SK-N-SH (cell line): ENCODE data around the gene LRP1-AS. TPM values are rescaled to one million over a fixed set of nuclear protein-coding genes. Genes with fewer than 3 reads are reported as not detected.

ENCODE experiments used
- CTCF ChIA-PET: fragments of 300-600, 350-600 bp; formaldehyde crosslinking; extraction: SDS; loops from one replicate; lab custom pipeline; 2021; lab: Yijun Ruan, JAX
- POLR2A ChIA-PET: fragments of 350-600 bp; sonication (Branson Sonifier 250); formaldehyde crosslinking; extraction: SDS; loops from one replicate; lab custom pipeline; 2020; ENCODE audit warnings: antibody characterized with exemption, inconsistent platforms; lab: Yijun Ruan, JAX
- DNase-seq: peaks from one replicate; pipeline ENCODE4 v3.0.0; 2012
- H2AFZ ChIP-seq: fragments of 200-600 bp; sonication (generic); 2 replicates; pipeline ENCODE4 v1.8.1; 2016; ENCODE audit warnings: antibody characterized with exemption, mild to moderate bottlenecking, low read depth
- H3F3A ChIP-seq: fragments of 200-600 bp; sonication (generic); replicated peaks from 2 replicates; pipeline ENCODE3; 2016; ENCODE audit warnings: antibody characterized with exemption, mild to moderate bottlenecking; ENCODE audit not compliant: insufficient read depth
- H3K27ac ChIP-seq, 2 experiments: fragments of 200-500 bp in 1 of 2; fragments of 200-600 bp in 1 of 2; sonication (Bioruptor generic) in 1 of 2; sonication (generic), shearing (Covaris generic) in 1 of 2; 2 replicates each; pipeline versions ENCODE4 v1.5.1 to v1.6.1; 2014 to 2016; ENCODE audit warnings: low read depth in 2 of 2, inconsistent platforms in 1 of 2, low read length in 1 of 2, mild to moderate bottlenecking in 1 of 2, mixed read lengths in 1 of 2
- H3K27me3 ChIP-seq: fragments of 200-600 bp; sonication (generic), shearing (Covaris generic); 2 replicates; pipeline ENCODE4 v1.6.1; 2016; ENCODE audit warnings: mixed run types; ENCODE audit not compliant: insufficient read depth
- H3K36me3 ChIP-seq, 2 experiments: fragments of 200-500 bp in 1 of 2; fragments of 200-600 bp in 1 of 2; sonication (Bioruptor generic) in 1 of 2; sonication (generic) in 1 of 2; replicated peaks in 1 of 2; 2 replicates each; pipeline versions ENCODE3 to v1.5.1; 2014 to 2016; ENCODE audit warnings: low read length in 1 of 2, mild to moderate bottlenecking in 1 of 2; ENCODE audit not compliant: insufficient read depth in 2 of 2, control insufficient read depth in 1 of 2
- H3K4me1 ChIP-seq, 2 experiments: fragments of 200-500 bp in 1 of 2; fragments of 200-600 bp in 1 of 2; sonication (Bioruptor generic) in 1 of 2; sonication (generic), shearing (Covaris generic) in 1 of 2; 2 replicates each; pipeline versions ENCODE4 v1.5.1 to v1.6.1; 2014 to 2016; ENCODE audit warnings: low read depth in 1 of 2, low read length in 1 of 2, mixed run types in 1 of 2; ENCODE audit not compliant: insufficient read depth in 2 of 2, control insufficient read depth in 1 of 2
- H3K4me2 ChIP-seq: fragments of 200-600 bp; sonication (generic), shearing (Covaris generic); 2 replicates; pipeline ENCODE4 v1.6.1; 2017; ENCODE audit warnings: mixed run types
- H3K4me3 ChIP-seq, 2 experiments: fragments of 200-500 bp in 1 of 2; fragments of 200-600 bp in 1 of 2; sonication (Bioruptor generic) in 1 of 2; sonication (generic), shearing (Covaris generic) in 1 of 2; 2 replicates each; pipeline versions ENCODE4 v1.5.1 to v1.8.1; 2014 to 2016; ENCODE audit warnings: low read depth in 2 of 2, inconsistent platforms in 1 of 2, low read length in 1 of 2, mild to moderate bottlenecking in 1 of 2, mixed read lengths in 1 of 2, moderate library complexity in 1 of 2
- H3K79me2 ChIP-seq: fragments of 200-600 bp; sonication (generic); 2 replicates; pipeline ENCODE4 v1.8.1; 2017; ENCODE audit warnings: mild to moderate bottlenecking; ENCODE audit not compliant: insufficient read depth
- H3K9ac ChIP-seq: fragments of 200-600 bp; sonication (generic); 2 replicates; pipeline ENCODE4 v1.6.1; 2017; ENCODE audit warnings: mixed run types
- H3K9me2 ChIP-seq: fragments of 200-600 bp; sonication (generic); 2 replicates; pipeline ENCODE4 v1.6.1; 2017; ENCODE audit warnings: mixed run types
- H3K9me3 ChIP-seq: fragments of 200-600 bp; sonication (generic); 2 replicates; pipeline ENCODE4 v1.6.1; 2017; ENCODE audit warnings: mixed run types, mild to moderate bottlenecking, moderate library complexity
- H4K20me1 ChIP-seq: fragments of 200-600 bp; sonication (generic); 2 replicates; pipeline ENCODE4 v1.6.1; 2017; ENCODE audit warnings: mild to moderate bottlenecking, mixed run types; ENCODE audit not compliant: insufficient read depth
- ELF1 ChIP-seq: IDR thresholded peaks from 2 replicates; pipeline ENCODE4 v1.4.0; 2012
- FOXJ3 ChIP-seq: sonication (generic); formaldehyde crosslinking; IDR thresholded peaks from 2 replicates; pipeline ENCODE4 v1.5.1; 2020; ENCODE audit warnings: mild to moderate bottlenecking, missing genetic modification reagents
- MXI1 ChIP-seq: IDR thresholded peaks from 2 replicates; pipeline ENCODE4 v1.6.1; 2012; ENCODE audit warnings: mild to moderate bottlenecking, low read depth, low read length, improper control_type of control experiment
- NFIC ChIP-seq: IDR thresholded peaks from 2 replicates; pipeline ENCODE4 v1.4.0; 2012; ENCODE audit warnings: borderline replicate concordance
- NRF1 ChIP-seq: IDR thresholded peaks from 2 replicates; pipeline ENCODE4 v1.6.1; 2012; ENCODE audit warnings: low read depth, mild to moderate bottlenecking, low read length
- RXRA ChIP-seq: IDR thresholded peaks from 2 replicates; pipeline ENCODE4 v1.4.0; 2012; ENCODE audit warnings: low read depth, mild to moderate bottlenecking, borderline replicate concordance
- TAF1 ChIP-seq: IDR thresholded peaks from 2 replicates; pipeline ENCODE4 v1.6.1; 2012; ENCODE audit warnings: low read depth, mild to moderate bottlenecking, low read length, moderate library complexity, borderline replicate concordance
- WGBS: methylation state at CpG from one replicate; pipeline ENCODE4 v1.1.6; 2017; ENCODE audit warnings: low lambda C conversion rate; 5-methylcytosine and 5-hydroxymethylcytosine counted together
- polyA plus RNA-seq, 3 experiments: library from polyadenylated mRNA; depleted of rRNA; stranded (reverse); fragments of >200 nt; gene quantifications; 2 replicates each; pipeline ENCODE4 v1.2.3, GENCODE V29; 2012
- TF ChIP-seq, protein P1 (sequence below): IDR thresholded peaks from 2 replicates; pipeline ENCODE4 v1.4.0; 2012; ENCODE audit warnings: low read depth
- TF ChIP-seq, protein P2 (sequence below): IDR thresholded peaks from 2 replicates; pipeline ENCODE4 v1.6.1; 2012; ENCODE audit warnings: mild to moderate bottlenecking, low read depth, low read length, moderate library complexity
- TF ChIP-seq, protein P3 (sequence below): IDR thresholded peaks from 2 replicates; pipeline ENCODE4; 2012

Gene LRP1-AS
- polyA plus RNA-seq, 1 of the 3 experiments (the other 2 are of a cell fraction), result not detected

DNA sequence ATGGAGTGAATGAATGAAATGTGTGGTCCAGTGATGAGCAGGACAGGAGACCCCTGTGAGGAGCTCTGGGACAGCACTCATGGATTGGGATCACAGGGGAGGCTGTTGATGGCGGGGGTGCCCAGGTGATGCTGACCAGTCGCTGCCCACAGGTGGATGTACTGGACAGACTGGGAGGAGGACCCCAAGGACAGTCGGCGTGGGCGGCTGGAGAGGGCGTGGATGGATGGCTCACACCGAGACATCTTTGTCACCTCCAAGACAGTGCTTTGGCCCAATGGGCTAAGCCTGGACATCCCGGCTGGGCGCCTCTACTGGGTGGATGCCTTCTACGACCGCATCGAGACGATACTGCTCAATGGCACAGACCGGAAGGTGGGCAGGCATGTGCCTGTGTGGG lies 13.3 kb upstream of the LRP1-AS start (continued):
- TF ChIP-seq, protein P1, sequence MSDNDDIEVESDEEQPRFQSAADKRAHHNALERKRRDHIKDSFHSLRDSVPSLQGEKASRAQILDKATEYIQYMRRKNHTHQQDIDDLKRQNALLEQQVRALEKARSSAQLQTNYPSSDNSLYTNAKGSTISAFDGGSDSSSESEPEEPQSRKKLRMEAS, result no peak

DNA sequence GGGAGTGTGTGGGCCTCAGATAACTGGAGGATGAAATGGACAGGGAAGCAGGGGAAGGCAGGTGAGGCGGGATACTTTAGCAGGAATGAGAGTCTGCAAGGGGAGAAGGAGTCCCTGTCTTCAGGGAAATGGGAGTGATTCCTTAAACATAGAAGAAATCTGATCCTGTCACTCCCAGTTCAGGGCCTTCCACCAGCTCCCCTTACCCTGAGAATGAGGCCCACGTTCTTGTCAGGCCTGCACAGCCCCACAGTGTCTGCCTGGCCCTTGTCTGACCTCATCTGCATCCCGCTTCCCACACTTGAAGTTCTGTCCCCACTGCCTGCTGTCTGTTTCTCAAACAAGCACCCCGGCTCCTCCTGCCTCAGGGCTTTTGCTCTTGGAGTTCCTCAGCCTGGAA lies 12.6 kb upstream of the LRP1-AS start:
- Histone ChIP-seq H3K9ac (no peak overlapping the region), H2AFZ (no peak overlapping the region), H3K9me2 (no peaks in the 10 kb centered on the region), H3K4me1 (peaks cover 0 to 19% of the 10 kb centered on the region in 2 experiments; a peak in 1 of 4 replicates), H3K27me3 (no peaks in the 10 kb centered on the region), H3K27ac (no peak overlapping the region; a peak in 1 of 4 replicates), H4K20me1 (no peaks in the 10 kb centered on the region), H3K79me2 (0 out of 2 replicates have a peak, but pooled peaks cover 2% of the 10 kb centered on the region), H3K4me3 (no peak overlapping the region), H3K9me3 (no peaks in the 10 kb centered on the region), H3K4me2 (no peak overlapping the region), H3F3A (no peaks in the 10 kb centered on the region), H3K36me3 (peaks cover 48 to 76% of the 10 kb centered on the region in 2 experiments)
- DNase-seq, result no peak
- TF ChIP-seq, protein P2, sequence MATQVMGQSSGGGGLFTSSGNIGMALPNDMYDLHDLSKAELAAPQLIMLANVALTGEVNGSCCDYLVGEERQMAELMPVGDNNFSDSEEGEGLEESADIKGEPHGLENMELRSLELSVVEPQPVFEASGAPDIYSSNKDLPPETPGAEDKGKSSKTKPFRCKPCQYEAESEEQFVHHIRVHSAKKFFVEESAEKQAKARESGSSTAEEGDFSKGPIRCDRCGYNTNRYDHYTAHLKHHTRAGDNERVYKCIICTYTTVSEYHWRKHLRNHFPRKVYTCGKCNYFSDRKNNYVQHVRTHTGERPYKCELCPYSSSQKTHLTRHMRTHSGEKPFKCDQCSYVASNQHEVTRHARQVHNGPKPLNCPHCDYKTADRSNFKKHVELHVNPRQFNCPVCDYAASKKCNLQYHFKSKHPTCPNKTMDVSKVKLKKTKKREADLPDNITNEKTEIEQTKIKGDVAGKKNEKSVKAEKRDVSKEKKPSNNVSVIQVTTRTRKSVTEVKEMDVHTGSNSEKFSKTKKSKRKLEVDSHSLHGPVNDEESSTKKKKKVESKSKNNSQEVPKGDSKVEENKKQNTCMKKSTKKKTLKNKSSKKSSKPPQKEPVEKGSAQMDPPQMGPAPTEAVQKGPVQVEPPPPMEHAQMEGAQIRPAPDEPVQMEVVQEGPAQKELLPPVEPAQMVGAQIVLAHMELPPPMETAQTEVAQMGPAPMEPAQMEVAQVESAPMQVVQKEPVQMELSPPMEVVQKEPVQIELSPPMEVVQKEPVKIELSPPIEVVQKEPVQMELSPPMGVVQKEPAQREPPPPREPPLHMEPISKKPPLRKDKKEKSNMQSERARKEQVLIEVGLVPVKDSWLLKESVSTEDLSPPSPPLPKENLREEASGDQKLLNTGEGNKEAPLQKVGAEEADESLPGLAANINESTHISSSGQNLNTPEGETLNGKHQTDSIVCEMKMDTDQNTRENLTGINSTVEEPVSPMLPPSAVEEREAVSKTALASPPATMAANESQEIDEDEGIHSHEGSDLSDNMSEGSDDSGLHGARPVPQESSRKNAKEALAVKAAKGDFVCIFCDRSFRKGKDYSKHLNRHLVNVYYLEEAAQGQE, result no peak
- TF ChIP-seq MXI1 (no peak), FOXJ3 (CRISPR knock-in tag) (no peak), ELF1 (no peak), NFIC (no peak), RXRA (no peak), TAF1 (no peak), NRF1 (no peak)
- TF ChIP-seq, protein P3, sequence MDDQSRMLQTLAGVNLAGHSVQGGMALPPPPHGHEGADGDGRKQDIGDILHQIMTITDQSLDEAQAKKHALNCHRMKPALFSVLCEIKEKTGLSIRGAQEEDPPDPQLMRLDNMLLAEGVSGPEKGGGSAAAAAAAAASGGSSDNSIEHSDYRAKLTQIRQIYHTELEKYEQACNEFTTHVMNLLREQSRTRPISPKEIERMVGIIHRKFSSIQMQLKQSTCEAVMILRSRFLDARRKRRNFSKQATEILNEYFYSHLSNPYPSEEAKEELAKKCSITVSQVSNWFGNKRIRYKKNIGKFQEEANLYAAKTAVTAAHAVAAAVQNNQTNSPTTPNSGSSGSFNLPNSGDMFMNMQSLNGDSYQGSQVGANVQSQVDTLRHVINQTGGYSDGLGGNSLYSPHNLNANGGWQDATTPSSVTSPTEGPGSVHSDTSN, result no peak
- CTCF ChIA-PET, result interaction anchor here (0.9 to 33.3 kb wide), 7 partner anchors 12 to 91 kb away, joined by 3 to 616 read pairs (median 6); partner anchors contain the start of gene LRP1
- WGBS, result 95% methylated on average over 4 of the region's 4 CpGs
- POLR2A ChIA-PET, result interaction anchor here (1.6 kb wide), 1 partner anchor 32 kb away, joined by 4 read pairs; the partner anchor contains the start of gene LRP1
